Measurements from ENCODE around the gene ARHGAP23.

ARHGAP23 gene

DNA sequence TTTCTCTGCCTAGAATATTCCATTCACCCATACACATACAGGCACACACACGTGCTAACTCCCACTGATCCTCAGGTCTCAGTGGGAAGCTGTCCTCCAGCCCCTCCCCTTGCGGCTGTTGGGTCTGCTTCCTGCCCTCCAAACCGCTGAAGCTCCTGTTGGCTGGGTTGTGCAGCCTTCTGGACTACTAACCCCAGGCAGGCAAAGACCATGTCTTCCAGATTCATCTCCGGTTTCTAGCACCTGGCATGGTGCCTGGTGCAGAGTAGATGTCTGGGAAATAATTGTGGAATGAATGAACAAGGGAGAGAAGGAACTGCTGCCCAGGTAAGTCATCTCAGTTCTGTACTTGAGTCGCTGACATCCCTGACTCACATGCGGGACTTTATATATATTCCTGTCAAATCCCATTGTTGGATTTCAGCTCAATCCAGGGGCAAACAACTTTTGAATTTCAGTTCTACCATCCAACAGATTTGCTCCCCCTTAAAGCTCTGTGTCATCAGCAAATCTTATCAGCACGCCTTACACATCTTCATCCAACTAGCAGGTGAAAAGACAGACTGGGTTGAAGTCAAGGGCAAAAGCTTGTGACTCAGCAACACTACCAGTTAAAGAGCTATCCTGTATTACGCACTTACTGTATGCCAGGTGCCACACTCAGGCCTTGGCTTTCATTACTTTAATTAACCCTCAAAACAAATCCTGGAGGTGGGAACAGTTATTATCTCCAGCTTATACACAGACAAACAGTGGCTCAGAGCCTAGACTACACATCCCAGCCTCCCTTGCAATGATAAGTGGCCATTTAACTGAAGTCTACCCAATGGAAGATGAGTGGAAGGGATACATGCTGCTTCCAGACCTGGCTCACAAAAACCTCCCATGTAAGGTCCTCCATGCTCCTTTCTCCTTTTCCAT, 126.4 kb downstream of the ARHGAP23 start:
- no peak for DNase-seq

DNA sequence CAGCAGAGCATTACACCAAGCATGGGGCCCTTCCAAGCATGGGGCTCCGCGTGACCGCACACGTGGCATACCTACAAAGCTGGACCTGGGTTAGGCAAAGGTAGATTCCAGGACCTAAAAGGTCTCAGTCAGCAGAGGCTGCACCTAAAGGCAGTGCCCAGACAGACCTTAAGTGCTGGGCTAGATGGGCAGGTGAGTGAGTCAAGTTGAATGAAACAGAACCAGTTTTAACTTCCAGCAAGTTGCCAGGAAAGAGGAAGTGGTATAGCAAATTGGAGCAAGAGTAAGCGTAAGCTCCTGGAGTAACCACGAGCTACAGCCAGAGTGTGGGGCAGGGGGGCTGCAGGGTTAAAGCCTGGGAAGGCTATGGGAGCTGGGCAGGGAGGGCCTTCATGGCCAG, 128.0 kb downstream of the ARHGAP23 start:
- DNase-seq: no peak

DNA sequence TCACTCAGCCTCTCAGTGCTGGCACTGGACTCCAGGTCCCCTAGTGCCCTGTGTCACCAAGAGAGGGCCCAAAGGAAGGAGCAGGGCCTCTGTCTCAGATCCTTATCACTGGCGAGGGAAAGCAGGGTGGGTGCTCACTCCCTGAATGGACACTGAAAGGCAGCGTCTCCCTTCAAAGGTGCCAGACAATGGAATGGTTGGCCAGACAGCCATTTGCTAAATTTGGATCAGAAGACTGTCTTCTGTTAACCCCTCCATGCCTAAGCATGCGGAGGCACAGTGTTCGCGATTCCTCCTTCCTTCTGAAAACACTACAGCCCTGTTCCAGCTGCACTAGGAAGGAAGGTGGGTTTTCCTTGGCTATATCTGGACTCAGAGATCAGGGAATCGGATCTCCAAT, 129.1 kb downstream of the ARHGAP23 start:
- no peak for DNase-seq

DNA sequence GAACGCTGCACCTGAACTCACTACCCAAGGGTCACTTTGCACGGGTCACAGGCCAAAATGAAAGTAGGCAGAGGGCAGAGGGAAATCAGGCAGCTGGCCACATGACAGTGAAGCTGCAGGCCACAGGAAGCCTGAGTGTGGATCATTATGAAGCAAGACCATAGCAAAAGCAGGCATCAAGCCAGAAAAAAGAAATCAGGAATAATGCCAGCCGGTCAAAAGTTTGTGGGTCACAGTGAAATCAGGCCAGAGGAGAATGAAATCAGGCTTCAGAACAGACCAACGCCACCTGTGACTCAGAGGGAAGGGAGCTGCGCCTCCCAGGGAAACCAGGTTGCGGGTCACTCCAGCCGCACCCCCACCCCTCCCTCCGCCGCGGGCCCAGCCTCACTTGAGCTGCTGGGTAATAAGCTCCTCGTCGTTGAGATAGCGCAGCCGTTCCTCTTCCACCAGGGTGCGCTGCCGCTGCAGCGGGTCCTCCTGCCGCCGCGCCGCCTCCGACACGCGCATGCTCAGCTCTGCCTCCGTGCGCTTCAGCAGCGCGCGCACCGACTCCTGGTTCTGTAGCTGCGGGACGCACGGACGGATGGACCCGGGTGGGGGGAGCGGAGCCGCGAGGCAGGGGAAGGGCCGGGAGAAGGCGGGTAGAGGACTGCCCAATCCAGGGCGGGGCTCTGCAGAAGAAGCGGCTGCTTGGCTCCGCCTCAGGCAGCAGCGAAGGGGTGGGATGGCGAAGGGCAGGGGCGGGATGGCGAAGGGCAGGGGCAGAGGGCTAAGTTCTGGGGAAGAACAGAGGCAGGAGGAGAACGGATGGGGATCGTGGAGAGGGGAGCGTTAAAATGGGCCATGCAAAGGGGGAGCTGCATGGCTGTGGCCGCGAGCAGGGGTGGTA, 129.8 kb downstream of the ARHGAP23 start:
- DNase-seq: peak; percentile 90 to 92

DNA sequence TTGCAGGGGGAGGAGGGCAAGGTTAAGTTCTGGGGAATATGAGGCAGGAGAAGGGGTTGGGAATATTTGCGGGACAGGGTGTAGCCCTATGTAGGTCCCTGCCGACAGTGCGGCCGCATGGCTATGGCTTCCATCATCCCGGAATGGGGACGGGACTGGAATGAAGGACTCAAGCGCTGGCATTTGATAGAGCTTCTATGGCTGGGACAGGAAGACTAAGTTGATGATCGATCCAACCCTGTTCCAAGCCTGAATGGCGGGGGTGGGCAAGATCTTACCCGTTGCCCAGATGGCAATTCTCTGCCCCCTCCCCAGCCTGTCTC, 130.4 kb downstream of the ARHGAP23 start:
- DNase-seq: no peak

DNA sequence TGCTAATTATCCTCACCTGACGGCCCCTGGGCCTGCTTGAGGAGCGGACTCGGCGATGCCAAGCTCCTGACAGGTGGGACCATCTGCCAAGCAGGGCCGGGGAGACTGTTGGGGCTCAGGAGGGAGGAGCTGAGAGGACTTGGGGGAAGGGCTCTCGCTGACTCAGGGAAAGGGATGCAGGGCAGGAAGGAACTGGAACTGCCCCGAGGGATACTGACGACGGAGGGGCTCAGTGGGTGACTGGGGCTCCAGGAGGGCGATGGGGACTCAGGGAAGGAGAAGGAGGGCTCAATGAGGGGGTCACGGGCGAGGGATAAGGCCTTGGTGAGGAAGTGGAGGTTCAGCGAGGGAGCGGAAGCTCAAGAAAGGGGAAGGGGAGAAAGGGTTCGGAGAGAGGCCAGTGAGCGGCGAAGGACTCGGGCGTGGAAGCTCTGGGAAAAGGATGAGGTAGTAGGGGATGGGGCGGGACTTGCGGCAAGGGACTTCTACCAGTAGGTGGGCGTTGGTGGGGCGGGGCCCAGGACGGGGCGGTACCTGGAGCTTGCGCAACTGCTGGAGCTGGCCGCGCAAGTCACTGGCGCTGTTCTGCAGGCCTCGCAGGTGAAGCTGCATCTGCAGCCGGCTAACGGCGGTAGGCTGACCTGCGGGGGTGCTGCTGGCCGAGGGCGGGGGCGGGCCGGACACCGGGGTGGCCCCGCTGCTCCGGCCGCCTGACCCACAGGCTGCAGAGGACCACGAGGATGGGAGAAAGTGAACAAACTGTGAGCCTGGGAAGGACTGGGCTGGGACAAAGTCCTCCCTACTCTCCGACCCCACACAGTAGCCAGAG, 131.0 kb downstream of the ARHGAP23 start:
- peak; percentile 87 to 89 for DNase-seq

DNA sequence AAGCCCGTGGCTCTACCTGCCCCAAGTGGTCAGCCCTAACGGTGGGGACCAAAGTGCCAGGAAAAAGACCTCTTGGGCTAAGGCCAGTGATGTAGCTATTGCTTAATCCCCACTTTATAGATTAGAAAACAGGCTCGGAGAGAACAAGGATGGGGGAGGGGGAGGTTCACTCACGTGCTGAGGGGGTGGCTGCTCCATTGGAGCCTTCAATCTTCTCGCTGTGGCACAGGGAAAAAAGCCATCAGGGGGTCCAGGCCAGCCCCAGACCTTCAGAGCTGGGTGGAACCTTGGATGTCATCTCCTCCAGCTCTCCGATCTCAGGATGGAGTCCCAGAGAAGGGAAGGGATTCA, 131.6 kb downstream of the ARHGAP23 start:
- DNase-seq: no peak

DNA sequence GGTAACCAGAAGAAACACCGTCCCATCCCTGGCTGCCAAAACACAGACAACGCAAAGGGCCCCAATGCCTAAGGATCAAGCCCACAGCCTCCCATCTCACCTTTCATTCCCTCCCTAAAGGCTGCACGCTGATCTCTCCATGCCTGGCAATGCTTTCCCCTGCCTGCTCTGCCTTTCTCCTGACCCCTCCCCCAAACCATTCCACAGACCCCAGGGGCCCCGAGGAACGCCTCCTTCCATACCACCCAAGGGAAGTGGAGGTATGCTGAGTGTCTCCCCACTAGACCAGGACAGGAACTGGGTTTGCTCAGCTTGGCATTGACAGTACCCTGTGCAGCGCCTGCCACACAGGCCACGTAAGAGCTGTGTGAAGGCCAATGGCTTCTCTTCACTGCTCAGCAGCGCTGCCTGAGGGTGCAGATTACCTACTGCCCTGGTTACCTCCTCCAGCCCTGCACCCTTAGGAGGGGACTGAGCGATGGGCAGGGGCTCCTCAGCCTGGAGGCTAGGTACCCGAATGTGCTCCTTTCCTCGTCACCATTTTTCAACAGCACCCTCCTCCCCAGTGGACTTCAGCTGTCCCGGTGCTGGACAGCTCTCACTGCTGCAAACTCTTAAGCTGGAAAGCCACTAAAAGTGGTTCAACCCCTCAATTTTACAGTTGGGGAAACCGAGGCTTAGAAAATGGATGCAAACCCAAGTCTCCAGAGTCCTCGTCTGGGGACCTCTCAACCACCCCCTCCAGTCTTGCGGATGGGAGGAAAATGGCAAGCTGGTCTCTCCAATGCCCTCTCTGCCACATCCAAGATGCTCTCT, 132.4 kb downstream of the ARHGAP23 start:
- DNase-seq: peak; percentile 9 to 29

DNA sequence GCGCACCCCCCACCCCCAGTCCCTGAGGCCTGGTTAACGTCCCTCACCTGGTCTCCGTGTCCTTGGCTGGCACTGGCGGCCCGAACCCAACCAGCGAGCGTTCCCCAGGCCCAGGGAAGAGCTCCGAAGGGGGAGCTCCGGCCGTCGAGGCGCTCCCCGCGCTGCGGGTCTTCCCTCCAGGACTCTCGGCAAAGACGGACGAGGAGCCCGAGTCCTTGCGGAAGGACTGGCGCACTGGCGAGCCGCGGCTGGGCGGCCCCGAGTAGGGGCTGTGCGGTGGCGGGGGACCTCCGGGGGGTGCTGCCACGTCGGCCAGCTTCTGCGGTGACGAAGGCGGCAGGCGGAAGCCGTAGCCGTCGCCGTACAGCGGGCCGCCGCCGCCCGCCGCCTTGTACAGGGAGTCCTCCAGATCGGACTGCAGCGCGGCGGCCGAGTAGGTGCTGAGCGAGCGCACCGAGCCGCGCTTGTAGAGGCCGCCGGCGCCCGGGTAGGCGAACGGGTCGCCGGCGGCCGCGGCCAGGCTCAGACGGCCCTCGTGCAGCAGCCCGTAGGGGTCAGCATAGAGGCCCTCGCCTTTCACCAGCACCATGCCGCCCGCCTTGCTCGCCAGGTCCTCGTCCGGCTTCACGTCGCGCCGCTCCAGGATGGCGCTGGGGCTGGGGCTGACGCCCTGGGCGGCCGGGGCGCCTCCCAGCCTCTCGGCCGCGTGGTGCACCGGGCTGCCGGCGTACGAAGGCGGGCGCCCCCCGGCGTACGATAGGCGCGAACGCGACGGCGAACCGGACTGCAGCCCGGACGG, 133.4 kb downstream of the ARHGAP23 start:
- DNase-seq: no peak

All from CD4-positive, alpha-beta T cell treated with Interferon alpha-2 for 1 hour (primary cell).